SKM-1 (cell line): ENCODE data around the gene LMAN1L.
"Not testable (repeated sequence)": the region's sequence is repeated elsewhere in the genome, so short reads cannot be mapped to it uniquely, and the experiment has no call there.

Experiments
- DNase-seq: peaks from one replicate; lab custom pipeline; 2025; ENCODE audit not compliant: unreplicated experiment; lab: John Stamatoyannopoulos, UW

The LMAN1L gene

GRCh38 chr15:74781431-74782258 lies 31.0 kb upstream of the LMAN1L start, which contains the start of gene CSK:
Gene CSK, plus strand, starts transcription at chr15:74782080. Its CDS starts 16,218 bp downstream, at chr15:74798298.
- DNase-seq = peak; percentile 56

DNA sequence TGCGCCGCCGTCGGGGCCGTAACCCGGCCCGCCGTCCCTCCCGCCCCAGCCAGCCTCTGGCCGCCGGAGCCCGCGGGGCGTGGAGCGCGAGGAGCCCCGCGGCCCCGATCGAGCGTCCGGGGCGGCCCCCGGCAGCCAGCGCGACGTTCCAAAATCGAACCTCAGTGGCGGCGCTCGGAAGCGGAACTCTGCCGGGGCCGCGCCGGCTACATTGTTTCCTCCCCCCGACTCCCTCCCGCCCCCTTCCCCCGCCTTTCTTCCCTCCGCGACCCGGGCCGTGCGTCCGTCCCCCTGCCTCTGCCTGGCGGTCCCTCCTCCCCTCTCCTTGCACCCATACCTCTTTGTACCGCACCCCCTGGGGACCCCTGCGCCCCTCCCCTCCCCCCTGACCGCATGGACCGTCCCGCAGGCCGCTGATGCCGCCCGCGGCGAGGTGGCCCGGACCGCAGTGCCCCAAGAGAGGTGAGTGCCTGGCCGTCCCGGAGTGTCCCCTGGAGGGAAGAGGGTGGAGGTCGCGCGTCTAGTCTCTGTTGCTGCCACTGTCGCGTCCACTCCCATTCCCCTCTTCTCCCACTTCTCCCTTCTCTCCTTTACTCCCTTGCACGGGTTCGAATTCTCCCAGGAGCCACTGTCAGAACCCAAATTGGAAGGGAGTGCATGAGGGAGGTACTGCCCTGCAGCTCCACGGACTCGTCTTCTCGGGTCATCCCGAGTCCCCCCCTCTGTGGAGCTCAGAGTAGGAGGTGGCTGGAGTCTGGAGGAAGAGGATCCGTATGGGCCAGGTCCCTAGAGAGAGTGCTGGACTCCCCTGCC lies 30.2 kb upstream of the LMAN1L start:
- DNase-seq = no peak

DNA sequence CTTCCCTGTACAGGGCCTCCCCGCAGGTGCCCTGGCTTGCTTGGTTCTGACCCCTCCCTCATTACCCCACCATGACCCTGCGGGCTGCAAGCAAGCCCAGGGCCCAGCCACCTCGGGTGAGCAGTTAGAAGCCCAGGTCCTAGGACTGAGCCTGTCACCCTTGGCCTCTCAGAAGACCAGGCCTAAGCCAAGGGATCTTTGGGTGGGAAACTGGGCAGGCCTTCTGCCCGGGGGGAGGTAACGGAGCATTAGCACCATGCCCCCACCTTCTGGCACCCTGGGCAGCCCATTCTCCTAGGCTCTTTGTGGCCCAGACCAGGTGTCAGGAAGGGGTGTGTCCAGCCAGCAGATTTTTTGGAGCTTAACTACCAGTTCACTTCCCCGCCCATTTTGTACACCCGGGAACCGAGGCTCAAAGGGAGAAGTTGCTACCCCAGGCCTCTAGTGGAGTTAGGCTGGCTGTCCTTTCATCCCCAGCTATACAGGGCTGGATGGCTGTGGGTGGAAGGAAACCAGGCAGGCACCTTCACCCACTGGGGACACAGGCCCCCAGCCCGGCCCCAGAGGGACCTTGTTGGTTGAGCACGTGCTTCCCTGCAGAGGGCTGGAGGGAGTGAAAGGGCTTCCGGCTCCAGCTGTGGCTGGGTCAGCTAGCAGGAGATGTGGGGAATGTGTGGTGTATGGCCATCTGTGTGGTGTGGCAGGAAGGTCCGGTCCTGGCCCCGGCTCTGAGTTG lies 29.4 kb upstream of the LMAN1L start:
- DNase-seq = peak; percentile 60

DNA sequence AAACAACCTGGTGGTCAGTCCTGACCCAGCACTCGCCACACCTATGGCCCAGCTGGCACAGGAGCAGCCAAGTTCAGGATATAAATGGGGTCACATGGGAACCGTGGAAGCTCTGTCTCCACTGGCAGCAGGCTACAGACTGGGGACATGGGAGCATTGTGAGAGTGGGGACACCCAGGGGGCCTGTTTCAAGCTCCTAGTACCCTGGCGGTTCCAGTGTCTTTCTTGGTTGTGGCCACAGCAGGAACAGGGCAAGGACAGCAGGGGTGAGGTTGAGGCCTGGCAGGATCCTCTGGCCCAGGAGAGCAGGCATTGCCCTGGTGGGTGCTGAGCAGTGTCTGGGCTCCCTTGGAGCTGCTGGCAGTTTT lies 28.8 kb upstream of the LMAN1L start:
- no peak for DNase-seq

- DNase-seq = no peak
Measured at GRCh38 chr15:74784426-74785193, 28.0 kb upstream of the LMAN1L start.

GRCh38 chr15:74785194-74786032 lies 27.2 kb upstream of the LMAN1L start:
- DNase-seq = no peak

GRCh38 chr15:74786081-74786480 lies 26.6 kb upstream of the LMAN1L start:
- DNase-seq = not testable (repeated sequence)

DNA sequence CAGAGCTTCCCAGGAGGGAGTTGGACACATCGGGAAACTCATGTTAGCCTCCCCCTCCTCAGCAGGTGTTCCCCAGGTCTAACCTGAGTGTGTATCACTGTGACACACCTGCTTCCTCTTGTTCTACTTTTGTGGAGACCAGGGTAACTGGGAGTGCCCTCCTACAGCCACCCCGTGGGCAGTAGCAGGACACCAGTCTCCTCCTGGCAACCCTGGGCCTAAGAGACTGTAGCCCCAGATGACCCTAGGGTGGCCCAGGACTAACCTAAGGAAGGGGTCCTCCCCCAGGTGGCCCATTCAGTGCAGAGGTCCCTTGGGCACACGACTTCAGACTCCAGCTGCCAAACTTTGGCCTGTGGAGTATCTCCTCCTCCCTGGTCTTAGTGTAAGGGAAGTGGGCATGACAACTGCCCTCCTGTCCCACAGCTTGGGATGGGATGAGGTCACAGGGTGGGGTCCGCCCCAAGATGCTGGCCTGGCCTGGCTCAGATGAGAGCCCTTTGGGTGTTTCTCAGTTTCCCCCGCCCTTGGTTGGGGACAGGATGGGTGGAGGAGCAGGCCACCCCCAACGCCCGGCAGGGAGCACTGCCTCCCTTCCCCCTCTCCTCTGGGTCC lies 26.0 kb upstream of the LMAN1L start:
- no peak for DNase-seq

GRCh38 chr15:74787251-74788041 lies 25.2 kb upstream of the LMAN1L start:
- DNase-seq = peak; percentile 98

GRCh38 chr15:74788042-74788682 lies 24.5 kb upstream of the LMAN1L start:
- peak; percentile 23 for DNase-seq

- no peak for DNase-seq
Measured at GRCh38 chr15:74788683-74789151, 23.9 kb upstream of the LMAN1L start.

- no peak for DNase-seq
Measured at GRCh38 chr15:74789171-74789631, 23.4 kb upstream of the LMAN1L start.

GRCh38 chr15:74789741-74790079 lies 22.9 kb upstream of the LMAN1L start:
- no peak for DNase-seq

- DNase-seq = peak; percentile 56
Measured at GRCh38 chr15:74790080-74790916, 22.3 kb upstream of the LMAN1L start.

DNA sequence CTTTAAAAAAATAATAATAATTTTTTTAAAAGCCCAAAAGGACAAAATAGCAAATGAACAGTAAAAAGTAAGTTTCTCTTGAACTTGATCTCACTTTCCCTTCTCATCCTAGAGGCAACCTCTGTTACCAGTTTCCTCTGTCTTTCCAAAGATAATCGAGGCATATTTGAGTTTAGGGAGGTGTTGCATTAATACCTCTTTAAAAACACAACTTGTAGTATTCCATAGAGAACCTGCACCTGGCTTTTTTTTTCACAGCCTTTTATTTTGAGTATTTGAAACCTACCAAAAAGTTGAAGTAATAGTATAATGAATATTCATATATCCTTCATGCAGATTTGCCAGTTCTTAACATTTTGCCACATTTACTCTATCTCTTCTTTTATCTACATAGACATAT lies 21.6 kb upstream of the LMAN1L start:
- DNase-seq = no peak

- DNase-seq = no peak
Measured at GRCh38 chr15:74791667-74792066, 21.0 kb upstream of the LMAN1L start.
